Measurements from ENCODE around the gene ABTB2. TPM values are rescaled to one million over a fixed set of nuclear protein-coding genes. Genes with fewer than 3 reads are reported as not detected.

ABTB2 gene
- polyA plus RNA-seq, 4 donors, result 7.2 to 16.3 (median 7.6) TPM

DNA sequence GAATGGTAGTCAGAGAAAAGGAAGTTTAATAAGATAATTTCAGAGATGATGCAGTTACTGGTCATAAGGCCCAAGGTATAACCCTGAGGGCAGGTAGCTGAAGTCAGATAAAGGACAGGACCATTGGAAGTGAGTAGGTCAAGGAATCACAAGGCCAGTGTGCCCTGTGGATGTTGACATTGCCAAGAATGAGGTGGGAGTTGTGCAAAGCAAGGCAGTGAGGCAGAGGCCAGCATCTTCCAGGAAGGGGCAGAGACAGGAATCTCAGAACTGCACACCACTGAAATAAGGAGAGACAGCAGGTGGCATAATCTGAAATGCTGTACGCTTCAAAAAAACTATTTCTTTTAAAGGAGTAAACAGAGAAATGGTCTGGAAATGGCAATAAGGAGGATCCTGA lies 61.4 kb downstream of the ABTB2 start:
- no peak for DNase-seq (ENCODE audit: low read depth in 4 of 4, low spot score in 3 of 4)

DNA sequence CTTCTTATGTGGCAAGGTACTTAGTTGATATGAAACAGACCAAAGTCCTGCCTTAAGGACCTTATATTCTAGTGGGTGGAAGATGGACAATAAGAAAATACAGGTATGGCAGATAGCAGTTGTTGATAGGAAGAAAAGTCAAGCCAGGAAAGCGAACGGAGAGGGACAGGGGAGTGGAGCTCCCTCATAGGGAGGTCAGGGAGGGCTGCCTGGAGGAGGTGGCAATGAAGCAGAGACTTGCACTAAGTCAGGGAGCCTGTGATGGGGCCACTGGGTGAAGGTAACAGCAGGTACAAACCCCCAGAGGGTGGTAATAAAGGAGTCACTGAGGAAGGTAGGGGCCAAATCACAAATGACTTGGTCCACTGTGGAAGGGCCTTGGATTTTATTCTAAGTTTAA lies 65.3 kb downstream of the ABTB2 start:
- DNase-seq (ENCODE audit: low read depth in 4 of 4, low spot score in 3 of 4), result no peak

DNA sequence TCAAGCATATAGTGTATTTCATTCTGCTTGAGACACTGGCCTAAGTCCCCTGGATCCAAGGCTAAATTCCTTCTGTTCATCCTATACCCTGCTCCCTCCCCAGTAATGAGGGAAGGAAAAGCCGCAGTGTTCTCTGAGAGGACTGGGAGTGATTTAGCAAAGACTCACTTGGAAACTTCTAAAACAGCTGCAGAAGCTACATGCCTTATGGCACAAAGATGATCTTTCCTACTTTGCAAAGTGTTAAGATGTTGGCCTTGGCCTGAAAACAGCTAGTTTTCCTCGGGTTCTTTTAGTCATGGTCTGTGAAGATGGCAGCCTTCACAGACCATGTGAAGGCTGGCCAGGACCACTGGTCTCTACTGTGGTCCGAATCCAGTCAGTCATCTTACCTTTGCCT lies 65.7 kb downstream of the ABTB2 start:
- no peak for DNase-seq (ENCODE audit: low read depth in 4 of 4, low spot score in 3 of 4)

GRCh38 chr11:34290926-34291325 lies 66.9 kb downstream of the ABTB2 start:
- no peak for DNase-seq (ENCODE audit: low read depth in 4 of 4, low spot score in 3 of 4)

GRCh38 chr11:34288492-34288891 lies 69.3 kb downstream of the ABTB2 start:
- no peak for DNase-seq (ENCODE audit: low read depth in 4 of 4, low spot score in 3 of 4)

- no peak for DNase-seq (ENCODE audit: low read depth in 4 of 4, low spot score in 3 of 4)
These were observed 72.9 kb downstream of the ABTB2 start for GRCh38 chr11:34284811-34285481.

- no peak for DNase-seq (ENCODE audit: low read depth in 4 of 4, low spot score in 3 of 4)
These were observed 73.7 kb downstream of the ABTB2 start for GRCh38 chr11:34284156-34284555.

- no peak for DNase-seq (ENCODE audit: low read depth in 4 of 4, low spot score in 3 of 4)
These were observed 76.6 kb downstream of the ABTB2 start for GRCh38 chr11:34280945-34281872.

DNA sequence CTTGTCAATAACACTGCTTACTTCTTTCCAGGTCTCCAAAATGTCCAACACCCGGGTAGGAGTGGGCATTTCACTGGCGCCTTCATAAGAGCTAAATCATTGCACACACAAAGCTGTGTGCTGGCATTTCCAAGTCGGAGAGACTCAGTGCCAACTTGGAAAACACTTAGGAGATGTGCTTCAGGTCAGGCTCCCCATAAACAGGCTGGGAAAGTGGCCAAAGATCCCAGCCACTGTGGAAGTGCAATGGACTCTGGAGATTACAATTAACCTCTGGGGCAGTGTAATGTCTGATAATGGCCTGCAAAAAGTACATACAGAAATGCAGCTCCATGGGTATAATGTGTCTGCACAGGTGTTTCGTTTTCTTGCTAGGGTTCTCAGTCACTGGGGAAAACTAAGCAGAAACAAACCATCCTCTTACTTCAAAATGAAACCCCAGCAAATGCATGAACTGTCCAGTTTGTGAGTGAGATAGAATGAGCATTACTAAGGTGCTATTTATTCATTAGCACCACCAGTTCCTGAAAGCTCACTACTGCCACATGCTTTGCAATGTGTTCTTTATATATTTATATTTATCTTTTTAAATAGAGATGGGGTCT lies 79.0 kb downstream of the ABTB2 start:
- no peak for DNase-seq (ENCODE audit: low read depth in 4 of 4, low spot score in 3 of 4)

- no peak for DNase-seq (ENCODE audit: low read depth in 4 of 4, low spot score in 3 of 4)
These were observed 79.6 kb downstream of the ABTB2 start for GRCh38 chr11:34278175-34278574.

- no peak for DNase-seq (ENCODE audit: low read depth in 4 of 4, low spot score in 3 of 4)
These were observed 80.6 kb downstream of the ABTB2 start for GRCh38 chr11:34277171-34277570.

DNA sequence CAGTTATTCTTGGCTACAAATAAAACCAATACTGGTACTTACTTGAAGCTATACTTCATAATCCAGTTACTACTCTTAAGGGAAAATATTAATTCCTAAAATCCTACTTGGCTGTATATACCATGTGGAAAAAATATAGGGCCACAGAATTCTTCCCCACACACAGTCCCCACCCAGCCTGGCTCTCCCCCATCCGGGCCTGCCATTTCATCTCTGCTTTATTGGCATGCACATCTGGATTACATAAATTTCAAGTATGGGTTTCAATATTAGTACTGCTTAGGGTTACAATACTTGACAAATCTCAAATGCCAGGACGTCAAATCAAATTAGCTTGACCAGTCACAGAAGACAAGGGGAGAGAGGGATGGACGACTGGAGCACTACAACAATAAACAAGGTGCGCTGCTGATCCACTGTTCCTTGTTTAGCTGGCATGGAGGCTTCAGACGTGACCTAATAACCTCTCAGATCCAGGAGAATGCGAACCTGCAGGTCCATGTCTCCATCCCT lies 81.4 kb downstream of the ABTB2 start:
- DNase-seq (ENCODE audit: low read depth in 4 of 4, low spot score in 3 of 4), result no peak

GRCh38 chr11:34275486-34275885 lies 82.3 kb downstream of the ABTB2 start:
- DNase-seq (ENCODE audit: low read depth in 4 of 4, low spot score in 3 of 4), result no peak

- DNase-seq (ENCODE audit: low read depth in 4 of 4, low spot score in 3 of 4), result peak in 1 of 4 donors; percentile 58
These were observed 83.0 kb downstream of the ABTB2 start for GRCh38 chr11:34274712-34275398.

DNA sequence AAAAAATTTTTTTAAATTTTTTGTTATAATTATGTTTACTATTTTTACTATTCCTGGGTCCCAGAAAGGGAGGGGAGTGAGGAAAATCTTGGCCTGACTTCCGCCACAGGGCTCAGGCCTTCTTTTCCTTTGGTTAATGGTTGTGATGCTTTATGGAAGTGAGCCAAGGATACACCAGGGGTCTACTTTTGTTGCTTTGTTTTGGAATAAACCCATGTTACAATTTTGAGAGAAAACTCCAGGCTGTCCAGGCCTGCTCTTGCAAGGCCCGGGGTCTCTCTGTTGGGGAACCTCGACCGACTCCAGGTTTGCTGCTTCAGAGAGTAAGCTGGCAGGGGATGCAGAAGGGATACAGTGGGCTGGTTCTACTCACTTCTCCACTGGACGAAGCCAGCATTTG lies 84.7 kb downstream of the ABTB2 start:
- no peak for DNase-seq (ENCODE audit: low read depth in 4 of 4, low spot score in 3 of 4)

- DNase-seq (ENCODE audit: low read depth in 4 of 4, low spot score in 3 of 4), result no peak
These were observed 86.1 kb downstream of the ABTB2 start for GRCh38 chr11:34271727-34272126.

DNA sequence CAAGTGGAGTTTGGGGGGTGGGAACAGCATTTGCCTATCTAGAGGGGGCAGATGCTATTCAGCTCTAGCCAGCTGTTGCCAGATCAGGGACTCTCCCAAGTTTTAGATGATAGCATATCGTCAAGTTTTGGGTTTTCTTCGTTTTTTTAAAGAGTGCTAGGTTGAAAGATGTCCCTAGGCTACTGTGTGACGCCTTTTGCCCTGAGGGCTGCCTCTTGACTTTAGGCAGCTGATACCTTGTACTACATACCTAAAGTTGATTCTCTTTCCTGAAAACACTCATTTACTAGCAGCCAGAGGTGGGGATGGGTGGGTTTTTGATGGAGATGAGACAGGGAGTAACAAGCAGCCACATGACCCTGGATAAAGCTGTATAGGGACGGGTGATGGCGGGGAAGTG lies 87.1 kb downstream of the ABTB2 start:
- DNase-seq (ENCODE audit: low read depth in 4 of 4, low spot score in 3 of 4), result no peak

DNA sequence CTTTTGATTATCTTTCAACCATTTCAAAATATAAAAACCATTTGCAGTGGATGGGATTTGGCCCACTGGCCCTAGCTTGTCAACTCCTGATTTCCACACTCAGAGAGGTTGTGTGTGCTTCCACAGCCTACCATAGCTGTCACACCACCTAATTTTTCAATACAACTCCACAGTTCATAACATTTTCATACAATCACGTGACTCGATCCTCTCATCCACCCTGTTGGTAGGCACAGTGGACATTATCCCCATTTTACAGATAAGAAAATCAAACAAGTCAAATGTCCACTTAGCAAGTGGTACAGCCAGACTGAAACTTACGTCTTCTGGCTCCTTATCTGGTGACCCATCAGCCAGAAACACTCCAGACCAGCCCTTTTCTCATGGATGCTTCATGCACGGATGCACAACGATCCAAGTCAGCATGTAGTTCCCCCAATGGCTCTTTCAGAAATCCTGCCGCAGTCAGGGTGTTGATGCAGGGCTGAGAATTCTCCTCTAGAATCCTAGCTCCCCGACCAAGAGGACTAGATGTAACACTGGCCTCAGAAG lies 88.0 kb downstream of the ABTB2 start:
- DNase-seq (ENCODE audit: low read depth in 4 of 4, low spot score in 3 of 4), result no peak

- DNase-seq (ENCODE audit: low read depth in 4 of 4, low spot score in 3 of 4), result no peak
These were observed 88.8 kb downstream of the ABTB2 start for GRCh38 chr11:34268906-34269430.

- no peak for DNase-seq (ENCODE audit: low read depth in 4 of 4, low spot score in 3 of 4)
These were observed 90.4 kb downstream of the ABTB2 start for GRCh38 chr11:34267417-34267816.
